ENCODE measurements around the gene CHRNB1.

DNA sequence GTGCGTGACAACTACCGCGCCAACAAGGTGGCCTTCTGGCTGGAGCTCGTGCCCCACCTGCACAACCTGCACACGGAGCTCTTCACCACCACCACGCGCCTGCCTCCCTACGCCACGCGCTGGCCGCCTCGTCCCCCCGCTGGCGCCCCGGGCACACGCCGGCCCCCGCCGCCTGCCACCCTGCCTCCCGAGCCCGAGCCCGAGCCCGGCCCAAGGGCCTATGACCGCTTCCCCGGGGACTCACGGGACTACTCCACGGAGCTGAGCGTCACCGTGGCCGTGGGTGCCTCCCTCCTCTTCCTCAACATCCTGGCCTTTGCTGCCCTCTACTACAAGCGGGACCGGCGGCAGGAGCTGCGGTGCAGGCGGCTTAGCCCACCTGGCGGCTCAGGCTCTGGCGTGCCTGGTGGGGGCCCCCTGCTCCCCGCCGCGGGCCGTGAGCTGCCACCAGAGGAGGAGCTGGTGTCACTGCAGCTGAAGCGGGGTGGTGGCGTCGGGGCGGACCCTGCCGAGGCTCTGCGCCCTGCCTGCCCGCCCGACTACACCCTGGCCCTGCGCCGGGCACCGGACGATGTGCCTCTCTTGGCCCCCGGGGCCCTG lies 27.7 kb upstream of the CHRNB1 start:
- TF ChIP-seq CTCF (conservative IDR thresholded peaks at IDR 0.05; ENCODE audit: low read length), result no peak
- no peak for TF ChIP-seq EZH2phosphoT487 (IDR thresholded peaks at IDR 0.05; ENCODE audit: borderline replicate concordance)
